ENCODE measurements around the gene TICAM1. TPM values are rescaled to one million over a fixed set of nuclear protein-coding genes. Genes with fewer than 3 reads are reported as not detected.

TICAM1 gene
- total and polyA plus RNA-seq, 2 of the 13 experiments (the other 11 are each of a cell fraction or from before 2014, with no cell fraction given), result 0.33 to 0.95 TPM

GRCh38 chr19:4867534-4868285 lies 36.2 kb upstream of the TICAM1 start, which contains the start of gene PLIN3 (continued):
- peak; percentile 83; the same call in 1 of the 2 replicates for TF ChIP-seq PCBP1 (IDR thresholded peaks at IDR 0.05; ENCODE audit: borderline replicate concordance, low read depth, low read length)
- no peak for TF ChIP-seq ERF (CRISPR knock-in tag; IDR thresholded peaks at IDR 0.05)
- no peak for TF ChIP-seq RELA (CRISPR knock-in tag; IDR thresholded peaks at IDR 0.05)
- TF ChIP-seq RARA (CRISPR knock-in tag; IDR thresholded peaks at IDR 0.05), result no peak
- no peak for TF ChIP-seq ZBTB8A (CRISPR knock-in tag; IDR thresholded peaks at IDR 0.05; ENCODE audit: borderline replicate concordance, low read depth)
- TF ChIP-seq KDM3A (CRISPR knock-in tag; IDR thresholded peaks at IDR 0.05; ENCODE audit: low read depth), result 0 out of 2 replicates have a peak, but pooled peaks have one; percentile 17
- TF ChIP-seq SMARCE1 (IDR thresholded peaks at IDR 0.05; ENCODE audit: borderline replicate concordance), result no peak
- TF ChIP-seq ZBTB25 (CRISPR knock-in tag; IDR thresholded peaks at IDR 0.05), result peak; percentile 31; the same call in 1 of the 2 replicates
- no peak for TF ChIP-seq ZNF513 (CRISPR knock-in tag; conservative IDR thresholded peaks at IDR 0.05)
- TF ChIP-seq ZNF567 (CRISPR knock-in tag; IDR thresholded peaks at IDR 0.05; ENCODE audit: borderline replicate concordance), result peak; percentile 66
- TF ChIP-seq HOXD1 (CRISPR knock-in tag; IDR thresholded peaks at IDR 0.05), result no peak
- peak; percentile 62; the same call in 1 of the 2 replicates for TF ChIP-seq ZNF547 (CRISPR knock-in tag; IDR thresholded peaks at IDR 0.05)
- TF ChIP-seq CCDC6 (CRISPR knock-in tag; IDR thresholded peaks at IDR 0.05), result no peak
- TF ChIP-seq ZMYM3 (CRISPR knock-in tag; IDR thresholded peaks at IDR 0.05), result peak; percentile 100
- no peak for TF ChIP-seq ZFP82 (CRISPR knock-in tag; IDR thresholded peaks at IDR 0.05; ENCODE audit: borderline replicate concordance)
- TF ChIP-seq MIER2 (CRISPR knock-in tag; IDR thresholded peaks at IDR 0.05), result no peak
- TF ChIP-seq ZNF784 (CRISPR knock-in tag; IDR thresholded peaks at IDR 0.05; ENCODE audit: borderline replicate concordance), result peak; percentile 49; the same call in 1 of the 2 replicates
- no peak for TF ChIP-seq ZNF17 (CRISPR knock-in tag; IDR thresholded peaks at IDR 0.05)
- TF ChIP-seq ELF4 (CRISPR knock-in tag; IDR thresholded peaks at IDR 0.05; ENCODE audit: borderline replicate concordance), result no peak
- no peak; the same call in 1 of the 2 replicates for TF ChIP-seq NFKB2 (CRISPR knock-in tag; IDR thresholded peaks at IDR 0.05; ENCODE audit: borderline replicate concordance)
- TF ChIP-seq ZNF143 (CRISPR knock-in tag; IDR thresholded peaks at IDR 0.05), result no peak
- TF ChIP-seq ATF5 (CRISPR knock-in tag; IDR thresholded peaks at IDR 0.05; ENCODE audit: low read depth), result no peak
- TF ChIP-seq CC2D1A (CRISPR knock-in tag; IDR thresholded peaks at IDR 0.05), result no peak
- peak; percentile 31; the same call in 1 of the 2 replicates for TF ChIP-seq ZNF670 (CRISPR knock-in tag; IDR thresholded peaks at IDR 0.05; ENCODE audit: borderline replicate concordance)
- no peak for TF ChIP-seq TCF7L2 (IDR thresholded peaks at IDR 0.05; ENCODE audit: low read depth, low read length)
- no peak for TF ChIP-seq NR3C1 (CRISPR knock-in tag; IDR thresholded peaks at IDR 0.05)
- peak in 1 of 2 experiments; percentile 65; a peak in 2 of 4 replicates for TF ChIP-seq KLF16 (CRISPR knock-in tag; IDR thresholded peaks at IDR 0.05)
- TF ChIP-seq ZNF747 (CRISPR knock-in tag; IDR thresholded peaks at IDR 0.05; ENCODE audit: borderline replicate concordance), result no peak

Measured in HepG2 (cell line).